ENCODE results near the gene NR2F1. TPM values are rescaled to one million over a fixed set of nuclear protein-coding genes. Genes with fewer than 3 reads are reported as not detected.

Gene NR2F1
- total RNA-seq, 1 donor from 2014 or later: 28.7 TPM

GRCh38 chr5:93601071-93601801 is 18.2 kb downstream of the NR2F1 start:
- Mint-ChIP-seq H3K4me3 (ENCODE audit: unreplicated experiment) (no peak overlapping the region), H3K9me3 (ENCODE audit: low read depth) (no peaks in the 10 kb centered on the region), H3K27ac (ENCODE audit: unreplicated experiment) (no peak overlapping the region), H3K4me1 (ENCODE audit: low read depth) (peaks cover 38% of the 10 kb centered on the region), H3K36me3 (ENCODE audit: low read depth) (no peaks in the 10 kb centered on the region), H3K27me3 (ENCODE audit: low read depth) (no peaks in the 10 kb centered on the region)
- peak; percentile 4 for TF ChIP-seq CTCF (IDR thresholded peaks at IDR 0.05)
- DNase-seq (ENCODE audit: low spot score): no peak

- no peaks in the 10 kb centered on the region for H3K27me3 Mint-ChIP-seq (ENCODE audit: low read depth)
- no peaks in the 10 kb centered on the region for H3K36me3 Mint-ChIP-seq (ENCODE audit: low read depth)
- no peak for TF ChIP-seq CTCF (IDR thresholded peaks at IDR 0.05)
- H3K4me1 Mint-ChIP-seq (ENCODE audit: low read depth): peaks cover 40% of the 10 kb centered on the region
- H3K27ac Mint-ChIP-seq (ENCODE audit: unreplicated experiment): no peak overlapping the region
- no peak overlapping the region for H3K4me3 Mint-ChIP-seq (ENCODE audit: unreplicated experiment)
- no peaks in the 10 kb centered on the region for H3K9me3 Mint-ChIP-seq (ENCODE audit: low read depth)
- DNase-seq (ENCODE audit: low spot score): no peak
Observed at GRCh38 chr5:93601802-93602155, 18.8 kb downstream of the NR2F1 start.

DNA sequence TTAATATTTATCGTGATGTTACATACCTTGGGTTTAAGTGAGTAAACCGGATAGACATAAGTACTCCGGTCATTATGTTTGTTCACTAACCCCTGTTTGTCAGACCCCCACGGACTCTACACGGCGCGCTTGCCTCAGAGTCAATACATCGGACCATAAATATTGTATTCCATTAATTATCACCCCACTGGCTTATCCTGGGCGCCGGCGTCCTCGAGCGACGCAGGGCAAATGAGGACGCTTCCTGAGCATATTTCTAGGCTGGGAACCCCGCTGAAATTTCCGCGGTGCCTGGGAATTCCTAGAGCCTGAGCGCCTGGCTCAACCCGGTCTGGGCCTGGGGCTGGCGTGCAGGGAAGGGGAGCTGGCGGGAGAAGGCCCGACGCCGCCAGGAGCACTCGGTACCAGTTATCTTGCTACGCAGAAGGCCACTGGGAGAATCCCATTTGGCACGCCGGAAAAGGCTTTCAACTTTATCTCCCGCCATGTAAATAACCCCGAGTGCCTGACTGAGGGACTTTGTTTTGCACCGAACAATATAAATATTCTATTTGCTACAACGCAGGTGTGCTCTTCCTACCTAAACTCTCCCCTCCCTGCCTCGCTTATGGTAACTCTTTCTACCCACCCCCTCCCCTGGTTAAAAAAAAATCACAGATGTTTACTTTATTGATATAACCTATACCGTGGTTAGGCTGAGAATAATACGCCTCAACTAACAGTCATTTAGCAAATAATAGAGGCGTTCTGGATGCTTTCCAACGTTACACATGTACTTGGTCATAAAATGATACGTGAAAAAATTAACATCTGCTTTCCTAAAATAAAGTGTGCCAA is 19.4 kb downstream of the NR2F1 start:
- no peak for TF ChIP-seq CTCF (IDR thresholded peaks at IDR 0.05)
- H3K9me3 Mint-ChIP-seq (ENCODE audit: low read depth): no peaks in the 10 kb centered on the region
- H3K4me1 Mint-ChIP-seq (ENCODE audit: low read depth): peaks cover 45% of the 10 kb centered on the region
- H3K27me3 Mint-ChIP-seq (ENCODE audit: low read depth): no peaks in the 10 kb centered on the region
- no peaks in the 10 kb centered on the region for H3K36me3 Mint-ChIP-seq (ENCODE audit: low read depth)
- no peak for DNase-seq (ENCODE audit: low spot score)
- H3K27ac Mint-ChIP-seq (ENCODE audit: unreplicated experiment): no peak overlapping the region
- H3K4me3 Mint-ChIP-seq (ENCODE audit: unreplicated experiment): no peak overlapping the region

DNA sequence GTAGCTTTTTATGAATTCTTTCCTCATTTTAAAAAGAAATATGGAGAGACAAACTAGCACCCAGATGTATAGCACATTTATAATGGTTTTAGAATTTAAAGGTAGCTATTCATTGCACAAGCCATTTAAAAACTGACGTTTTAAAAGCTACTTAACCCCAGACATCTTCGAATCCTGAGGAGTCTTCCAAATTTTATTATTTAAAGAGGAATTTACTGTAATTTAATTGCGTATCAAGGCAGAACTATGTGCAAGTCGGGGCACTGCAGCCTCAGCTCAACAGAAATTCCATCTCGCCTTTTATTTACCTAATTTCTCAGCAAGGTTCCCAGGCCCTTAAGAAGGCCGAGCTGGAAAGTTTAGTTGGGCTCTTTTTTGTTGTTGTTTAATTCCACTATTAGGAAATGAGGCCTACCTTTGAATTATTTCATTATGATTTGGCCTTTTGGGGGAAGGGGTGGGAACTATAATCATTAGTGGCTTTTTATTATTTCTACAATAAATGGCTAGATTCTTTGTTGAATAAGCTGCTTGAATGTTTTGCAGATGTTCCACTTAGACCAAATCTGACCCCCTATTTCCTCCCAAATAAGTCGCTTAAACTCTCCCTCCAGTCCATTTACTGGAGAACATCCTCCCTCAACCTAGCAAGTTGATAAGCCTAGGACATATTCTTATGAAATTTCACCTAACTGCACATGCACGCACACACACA is 20.2 kb downstream of the NR2F1 start:
- DNase-seq (ENCODE audit: low spot score): no peak
- no peak for TF ChIP-seq CTCF (IDR thresholded peaks at IDR 0.05)
- Mint-ChIP-seq H3K4me3 (ENCODE audit: unreplicated experiment) (peak overlapping the region; percentile 70), H3K36me3 (ENCODE audit: low read depth) (no peaks in the 10 kb centered on the region), H3K27ac (ENCODE audit: unreplicated experiment) (no peak overlapping the region), H3K9me3 (ENCODE audit: low read depth) (no peaks in the 10 kb centered on the region), H3K27me3 (ENCODE audit: low read depth) (no peaks in the 10 kb centered on the region), H3K4me1 (ENCODE audit: low read depth) (peaks cover 53% of the 10 kb centered on the region)
